Ovary (tissue), 3 donors: ENCODE data around the gene XRCC6.
"Not testable (repeated sequence)": the region's sequence is repeated elsewhere in the genome, so short reads cannot be mapped to it uniquely, and the experiment has no call there.

Experiments
- CTCF ChIP-seq, 3 donors: fragments of 450-650 bp in 2 of 3; fragments of 200-600 bp in 1 of 3; IDR thresholded peaks; one replicate each; pipeline versions ENCODE4 v1.5.1 to v1.8.0; 2016 to 2022; ENCODE audit warnings: antibody characterized with exemption in 3 of 3, mild to moderate bottlenecking in 1 of 3
- POLR2A ChIP-seq: fragments of 450-650 bp; IDR thresholded peaks from one replicate; pipeline ENCODE4 v1.6.1; 2017; ENCODE audit warnings: antibody characterized with exemption, mild to moderate bottlenecking, moderate library complexity
- donor health status: DM: no; HTN: no; CAD: no.

- TF ChIP-seq POLR2A; CTCF (IDR thresholded peaks at IDR 0.05): not testable (repeated sequence)
Observed at GRCh38 chr22:41663594-41663993, 42.5 kb downstream of the XRCC6 start.
